ENCODE results near the gene CFAP210. TPM values are rescaled to one million over a fixed set of nuclear protein-coding genes. Genes with fewer than 3 reads are reported as not detected.
A peak's percentile ranks its signal among the peaks of the same experiment; 100 is the strongest.

Gene CFAP210
- total and polyA plus RNA-seq, 9 of the 15 experiments (the other 6 are each of a cell fraction or from before 2014, with no cell fraction given) = 0.75 to 3.6 (median 1.3) TPM

GRCh38 chr2:169636440-169637097, 57.6 kb downstream of the CFAP210 start (continued):
- TF ChIP-seq CUX1 (CRISPR knock-in tag; IDR thresholded peaks at IDR 0.05) = no peak
- TF ChIP-seq MBD2 (IDR thresholded peaks at IDR 0.05; ENCODE audit: borderline replicate concordance, low read depth) = no peak
- no peak for TF ChIP-seq ZBTB5 (IDR thresholded peaks at IDR 0.05)
- TF ChIP-seq SUPT5H (IDR thresholded peaks at IDR 0.05) = peak; percentile 58
- no peak for TF ChIP-seq PML (IDR thresholded peaks at IDR 0.05; ENCODE audit: low read length)
- TF ChIP-seq ZNF699 (CRISPR knock-in tag; IDR thresholded peaks at IDR 0.05; ENCODE audit: insufficient replicate concordance) = no peak
- no peak for TF ChIP-seq HDAC1 (IDR thresholded peaks at IDR 0.05)
- peak; percentile 53 for TF ChIP-seq POLR2A (conservative IDR thresholded peaks at IDR 0.05)
- TF ChIP-seq ZC3H11A (IDR thresholded peaks at IDR 0.05; ENCODE audit: low read depth, low read length) = no peak
- no peak for TF ChIP-seq CBFA2T2 (conservative IDR thresholded peaks at IDR 0.05)
- TF ChIP-seq KLF16 (IDR thresholded peaks at IDR 0.05) = no peak
- TF ChIP-seq ZNF384 (IDR thresholded peaks at IDR 0.05; ENCODE audit: low read depth, low read length) = no peak
- TF ChIP-seq NFIC (IDR thresholded peaks at IDR 0.05) = no peak
- TF ChIP-seq ID3 (CRISPR knock-in tag; IDR thresholded peaks at IDR 0.05) = no peak
- no peak for TF ChIP-seq ID3 (tag; IDR thresholded peaks at IDR 0.05)
- TF ChIP-seq WHSC1 (IDR thresholded peaks at IDR 0.05; ENCODE audit: low read length) = no peak
- no peak for TF ChIP-seq MTF1 (CRISPR knock-in tag; IDR thresholded peaks at IDR 0.05; ENCODE audit: borderline replicate concordance)
- TF ChIP-seq ZNF512 (tag; IDR thresholded peaks at IDR 0.05) = 0 out of 2 replicates have a peak, but pooled peaks have one; percentile 52
- no peak for TF ChIP-seq FUS (optimal IDR thresholded peaks at IDR 0.05; ENCODE audit: low read depth, low read length)
- TF ChIP-seq ZFP30 (CRISPR knock-in tag; IDR thresholded peaks at IDR 0.05; ENCODE audit: borderline replicate concordance) = no peak
- TF ChIP-seq ZNF165 (CRISPR knock-in tag; IDR thresholded peaks at IDR 0.05; ENCODE audit: borderline replicate concordance) = no peak
- no peak for TF ChIP-seq RBM14 (IDR thresholded peaks at IDR 0.05; ENCODE audit: borderline replicate concordance, insufficient read depth, low read depth, low read length)
